ENCODE measurements around the gene POLR3G.

The POLR3G gene

DNA sequence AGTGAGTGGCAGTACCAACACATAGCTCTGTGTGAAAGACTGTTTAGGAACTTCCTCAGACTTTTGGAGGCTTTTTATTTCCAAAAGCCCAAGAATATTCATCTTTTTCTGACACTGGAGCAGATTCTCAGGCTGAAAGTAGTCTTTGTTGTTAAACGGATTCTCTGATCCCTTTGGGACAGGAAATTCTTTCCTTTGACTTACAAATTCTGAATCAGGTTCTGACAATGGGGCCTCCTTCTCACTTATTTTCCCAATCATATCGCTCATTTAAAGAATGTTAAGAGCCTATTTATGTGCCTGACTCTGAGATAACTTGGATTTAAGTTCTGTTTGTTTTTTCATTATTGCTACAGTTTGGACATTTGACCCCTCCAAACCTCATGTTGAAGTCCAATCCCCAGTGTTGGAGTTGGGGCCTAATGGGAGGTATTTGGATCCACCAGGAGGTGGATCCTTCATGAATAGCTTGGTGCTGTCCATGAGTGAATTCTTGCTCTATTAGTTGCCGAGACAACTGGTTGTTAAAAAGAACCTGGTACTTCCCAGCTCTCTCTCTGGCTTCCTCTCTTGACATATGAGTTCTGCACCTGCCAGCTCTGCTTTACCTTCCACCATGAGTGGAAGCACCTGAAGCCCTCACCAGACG lies 79.8 kb downstream of the POLR3G start:
- Mint-ChIP-seq H3K27me3 (ENCODE audit: low read depth) (peaks cover 63% of the 10 kb centered on the region), H3K36me3 (ENCODE audit: low read depth) (no peaks in the 10 kb centered on the region), H3K4me1 (peaks cover 11% of the 10 kb centered on the region), H3K4me3 (no peak overlapping the region), H3K9me3 (no peaks in the 10 kb centered on the region), H3K27ac (no peak overlapping the region)
- TF ChIP-seq, protein P1, sequence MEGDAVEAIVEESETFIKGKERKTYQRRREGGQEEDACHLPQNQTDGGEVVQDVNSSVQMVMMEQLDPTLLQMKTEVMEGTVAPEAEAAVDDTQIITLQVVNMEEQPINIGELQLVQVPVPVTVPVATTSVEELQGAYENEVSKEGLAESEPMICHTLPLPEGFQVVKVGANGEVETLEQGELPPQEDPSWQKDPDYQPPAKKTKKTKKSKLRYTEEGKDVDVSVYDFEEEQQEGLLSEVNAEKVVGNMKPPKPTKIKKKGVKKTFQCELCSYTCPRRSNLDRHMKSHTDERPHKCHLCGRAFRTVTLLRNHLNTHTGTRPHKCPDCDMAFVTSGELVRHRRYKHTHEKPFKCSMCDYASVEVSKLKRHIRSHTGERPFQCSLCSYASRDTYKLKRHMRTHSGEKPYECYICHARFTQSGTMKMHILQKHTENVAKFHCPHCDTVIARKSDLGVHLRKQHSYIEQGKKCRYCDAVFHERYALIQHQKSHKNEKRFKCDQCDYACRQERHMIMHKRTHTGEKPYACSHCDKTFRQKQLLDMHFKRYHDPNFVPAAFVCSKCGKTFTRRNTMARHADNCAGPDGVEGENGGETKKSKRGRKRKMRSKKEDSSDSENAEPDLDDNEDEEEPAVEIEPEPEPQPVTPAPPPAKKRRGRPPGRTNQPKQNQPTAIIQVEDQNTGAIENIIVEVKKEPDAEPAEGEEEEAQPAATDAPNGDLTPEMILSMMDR (IDR thresholded peaks at IDR 0.05; ENCODE audit: unreplicated experiment in 3 of 3) = no peak

DNA sequence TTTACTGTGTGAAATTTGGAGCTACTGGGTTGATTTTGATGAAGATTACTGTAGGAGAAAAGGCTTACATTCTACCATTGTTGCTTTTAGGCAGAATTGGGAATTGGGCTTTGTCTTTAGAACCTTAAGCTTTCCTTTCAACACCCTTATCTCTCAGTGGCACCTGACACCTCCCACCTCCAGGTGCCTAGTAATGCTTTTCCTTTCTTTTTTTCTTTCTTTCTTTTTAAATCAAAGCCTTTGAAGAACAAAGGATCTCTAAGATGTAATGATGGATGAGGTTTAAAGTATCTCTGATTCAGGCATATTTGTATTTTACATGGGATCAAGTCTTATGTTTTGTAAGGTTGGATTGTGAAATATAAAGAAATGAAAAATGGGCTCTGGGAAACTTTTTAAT lies 81.0 kb downstream of the POLR3G start:
- TF ChIP-seq, protein P1 (IDR thresholded peaks at IDR 0.05; ENCODE audit: unreplicated experiment in 3 of 3) = no peak
- Mint-ChIP-seq H3K4me3 (no peak overlapping the region), H3K27ac (no peak overlapping the region), H3K9me3 (no peaks in the 10 kb centered on the region), H3K36me3 (ENCODE audit: low read depth) (no peaks in the 10 kb centered on the region), H3K27me3 (ENCODE audit: low read depth) (peaks cover 66% of the 10 kb centered on the region), H3K4me1 (peaks cover 11% of the 10 kb centered on the region)

DNA sequence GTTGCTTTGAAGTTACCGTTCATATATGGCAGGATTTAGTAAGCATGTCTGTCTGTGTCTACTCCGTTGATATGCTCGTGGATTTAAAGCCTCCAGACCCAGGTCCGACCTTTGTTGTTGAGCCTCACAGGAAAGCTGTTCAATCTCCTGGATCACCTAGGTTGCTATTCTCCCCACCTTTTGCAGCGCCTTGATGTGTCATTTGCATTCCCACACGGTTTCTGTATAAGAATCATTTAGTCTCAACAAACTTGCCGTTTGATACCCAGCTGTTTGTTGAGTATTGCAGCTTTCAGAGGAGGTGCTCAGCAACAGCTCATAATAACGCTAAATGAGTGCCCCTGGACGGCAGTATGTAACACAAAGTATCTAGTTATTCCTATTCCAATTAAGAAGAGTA lies 82.7 kb downstream of the POLR3G start:
- H3K27ac Mint-ChIP-seq = no peak overlapping the region
- peaks cover 11% of the 10 kb centered on the region for H3K4me1 Mint-ChIP-seq
- H3K9me3 Mint-ChIP-seq = no peaks in the 10 kb centered on the region
- no peaks in the 10 kb centered on the region for H3K36me3 Mint-ChIP-seq (ENCODE audit: low read depth)
- H3K4me3 Mint-ChIP-seq = peak overlapping the region; percentile 91 to 93 (median 92)
- TF ChIP-seq, protein P1 (IDR thresholded peaks at IDR 0.05; ENCODE audit: unreplicated experiment in 3 of 3) = no peak
- H3K27me3 Mint-ChIP-seq (ENCODE audit: low read depth) = peaks cover 82% of the 10 kb centered on the region

DNA sequence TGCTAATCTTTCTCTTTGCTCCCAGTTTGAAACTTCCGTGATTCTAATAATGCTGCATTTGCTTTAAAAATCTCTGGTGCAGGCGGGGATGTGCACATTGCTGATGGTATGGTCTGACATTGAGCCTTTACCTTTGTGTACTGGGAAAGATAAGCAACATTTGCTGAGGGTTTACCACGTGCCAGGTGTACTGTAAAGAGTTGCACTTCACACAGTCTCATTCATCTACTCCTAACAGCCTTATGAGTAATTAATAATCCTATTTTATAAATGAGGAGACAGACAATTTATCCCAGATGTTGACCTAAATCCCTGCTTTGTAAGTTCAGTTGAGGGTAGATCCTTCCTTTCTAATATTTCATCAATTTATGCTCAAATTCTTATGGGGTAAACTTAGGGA lies 83.2 kb downstream of the POLR3G start:
- Mint-ChIP-seq H3K4me3 (peak overlapping the region; percentile 91 to 93 (median 92)), H3K36me3 (ENCODE audit: low read depth) (no peaks in the 10 kb centered on the region), H3K9me3 (no peaks in the 10 kb centered on the region), H3K4me1 (peaks cover 11% of the 10 kb centered on the region), H3K27me3 (ENCODE audit: low read depth) (peaks cover 84% of the 10 kb centered on the region), H3K27ac (peak overlapping the region in 1 of 3 experiments; percentile 91)
- TF ChIP-seq, protein P1 (IDR thresholded peaks at IDR 0.05; ENCODE audit: unreplicated experiment in 3 of 3) = no peak

DNA sequence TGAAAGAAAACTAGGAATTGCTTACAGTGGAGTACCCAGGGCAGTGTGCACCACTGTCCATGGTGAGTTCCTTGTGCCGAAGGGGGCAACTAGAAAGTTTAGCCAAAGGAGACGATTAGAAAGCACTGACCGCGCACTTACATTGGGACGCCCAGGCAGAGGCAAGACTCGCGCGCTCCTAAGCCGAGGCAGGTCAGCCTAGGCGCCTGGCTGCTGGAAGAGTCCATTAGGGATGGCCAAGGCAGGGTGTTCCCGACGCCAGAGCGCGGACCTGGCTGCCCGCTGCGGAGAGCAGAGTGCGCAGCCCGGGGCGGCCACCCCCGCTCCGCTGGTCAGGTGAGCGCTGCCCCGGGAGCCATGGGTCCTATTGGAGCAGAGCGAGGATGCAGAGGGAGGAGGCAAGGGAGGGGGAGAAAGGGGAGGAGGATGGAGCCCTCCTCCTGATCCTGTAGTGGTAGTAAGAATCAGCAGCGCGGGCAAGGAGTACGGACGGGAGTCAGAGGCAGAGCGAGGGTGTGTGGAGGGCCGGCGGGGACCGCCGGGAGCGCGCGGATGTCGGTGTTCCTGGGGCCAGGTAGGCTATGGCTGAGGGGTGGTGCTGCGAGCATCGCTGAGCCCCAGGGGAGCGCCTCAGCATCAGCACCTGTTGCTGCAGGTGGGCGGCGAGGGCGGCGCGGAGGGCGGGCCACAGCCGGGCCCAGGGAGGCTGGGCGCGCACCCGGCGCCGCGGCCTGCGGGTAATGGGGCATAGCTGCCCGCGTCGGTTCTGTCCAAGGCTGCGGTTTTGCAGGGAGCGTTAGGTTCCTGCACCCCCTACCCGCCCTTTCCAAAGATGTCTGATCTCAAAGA lies 83.9 kb downstream of the POLR3G start, which contains the start of gene ADGRV1:
ADGRV1 (plus strand) TSS at position 454 of the 849 bp plus-strand sequence; CDS start at position 553, 99 bp downstream.
- H3K36me3 Mint-ChIP-seq (ENCODE audit: low read depth) = no peaks in the 10 kb centered on the region
- H3K27ac Mint-ChIP-seq = peak within 1 kb of the TSS in 2 of 3 experiments; percentile 60 to 91
- H3K9me3 Mint-ChIP-seq = no peaks in the 10 kb centered on the region
- peaks cover 84% of the 10 kb centered on the region for H3K27me3 Mint-ChIP-seq (ENCODE audit: low read depth)
- H3K4me3 Mint-ChIP-seq = peak within 1 kb of the TSS; percentile 91 to 93 (median 92)
- H3K4me1 Mint-ChIP-seq = peaks cover 11% of the 10 kb centered on the region
- TF ChIP-seq, protein P1 (IDR thresholded peaks at IDR 0.05; ENCODE audit: unreplicated experiment in 3 of 3) = no peak

Data from nephron (organoid).